Measurements from ENCODE around the gene NEXMIF.

Gene NEXMIF

GRCh38 chrX:74684466-74684865 lies 240.8 kb downstream of the NEXMIF start:
- DNase-seq, result no peak
- TF ChIP-seq POLR2A (IDR thresholded peaks at IDR 0.05; ENCODE audit: low read length) (no peak), GATA1 (IDR thresholded peaks at IDR 0.05; ENCODE audit: low read depth, low read length) (no peak)

Data from erythroblast (primary cell).